Astrocyte (in vitro differentiated cells and primary cell): ENCODE data around the gene MYO1B. TPM values are rescaled to one million over a fixed set of nuclear protein-coding genes. Genes with fewer than 3 reads are reported as not detected.

Experiments
- DNase-seq: peaks from one replicate; pipeline ENCODE4 v3.0.0-alpha.2; 2010; ENCODE audit warnings: low read depth
- FAIRE-seq: peaks from 2 replicates; lab custom pipeline; 2011; peaks lifted over from hg19 to GRCh38; lab: Jason Lieb, UNC
- H2AFZ ChIP-seq: 2 replicates; pipeline ENCODE4 v1.6.0; 2012; ENCODE audit warnings: low read depth, low read length, inconsistent platforms
- H3K27ac ChIP-seq: 2 replicates; pipeline ENCODE4 v1.5.1; 2011; ENCODE audit warnings: low read depth, low read length, inconsistent platforms
- H3K27me3 ChIP-seq: 2 replicates; pipeline ENCODE4 v1.6.0; 2011; ENCODE audit warnings: low read length, inconsistent platforms; ENCODE audit not compliant: insufficient read depth
- H3K36me3 ChIP-seq: 2 replicates; pipeline ENCODE4 v1.5.1; 2011; ENCODE audit warnings: low read length, inconsistent platforms; ENCODE audit not compliant: insufficient read depth
- H3K4me1 ChIP-seq: 2 replicates; pipeline ENCODE4 v1.5.1; 2011; ENCODE audit warnings: low read length, inconsistent platforms; ENCODE audit not compliant: insufficient read depth
- H3K4me2 ChIP-seq: 2 replicates; pipeline ENCODE4 v1.6.0; 2012; ENCODE audit warnings: low read length, inconsistent platforms
- H3K4me3 ChIP-seq: 2 replicates; pipeline ENCODE4 v1.5.1; 2011; ENCODE audit warnings: low read depth, mild to moderate bottlenecking, low read length, inconsistent platforms; ENCODE audit not compliant: insufficient read depth
- H3K79me2 ChIP-seq: 2 replicates; pipeline ENCODE4 v1.6.0; 2012; ENCODE audit warnings: mild to moderate bottlenecking, low read length, inconsistent platforms; ENCODE audit not compliant: insufficient read depth
- H3K9ac ChIP-seq: 2 replicates; pipeline ENCODE4 v1.6.0; 2012; ENCODE audit warnings: mild to moderate bottlenecking, low read length, inconsistent platforms
- H3K9me3 ChIP-seq: 2 replicates; pipeline ENCODE4 v1.5.1; 2012; ENCODE audit warnings: low read depth, mild to moderate bottlenecking, low read length, inconsistent platforms; ENCODE audit not compliant: insufficient read depth
- H4K20me1 ChIP-seq: 2 replicates; pipeline ENCODE4 v1.6.0; 2012; ENCODE audit warnings: low read length, inconsistent platforms; ENCODE audit not compliant: insufficient read depth
- H3K27ac Mint-ChIP-seq: one replicate; pipeline ENCODE4 v1.8.0; 2021; ENCODE audit warnings: mild to moderate bottlenecking, mixed read lengths; ENCODE audit not compliant: unreplicated experiment
- H3K27me3 Mint-ChIP-seq: one replicate; pipeline ENCODE4 v1.8.0; 2021; ENCODE audit warnings: low read depth, mixed read lengths; ENCODE audit not compliant: unreplicated experiment
- H3K36me3 Mint-ChIP-seq: one replicate; pipeline ENCODE4 v1.8.0; 2021; ENCODE audit warnings: low read depth, mixed read lengths; ENCODE audit not compliant: unreplicated experiment
- H3K4me1 Mint-ChIP-seq: one replicate; pipeline ENCODE4 v1.8.0; 2021; ENCODE audit warnings: low read depth, mixed read lengths; ENCODE audit not compliant: unreplicated experiment
- H3K4me3 Mint-ChIP-seq: one replicate; pipeline ENCODE4 v1.8.0; 2021; ENCODE audit warnings: mild to moderate bottlenecking, moderate library complexity, mixed read lengths; ENCODE audit not compliant: unreplicated experiment
- H3K9me3 Mint-ChIP-seq: one replicate; pipeline ENCODE4 v1.8.0; 2021; ENCODE audit warnings: mild to moderate bottlenecking, mixed read lengths; ENCODE audit not compliant: unreplicated experiment
- CTCF ChIP-seq: IDR thresholded peaks from 2 replicates; pipeline ENCODE4 v1.5.1; 2011; ENCODE audit warnings: low read depth, mild to moderate bottlenecking, inconsistent platforms, low read length, moderate library complexity; ENCODE audit not compliant: insufficient read depth
- EZH2 ChIP-seq: IDR thresholded peaks from 2 replicates; pipeline ENCODE4 v1.6.1; 2012; ENCODE audit warnings: mild to moderate bottlenecking, low read length, inconsistent platforms; ENCODE audit not compliant: insufficient read depth
- total RNA-seq: library from RNA; stranded (reverse); gene quantifications from 2 replicates; pipeline ENCODE4 v1.2.1, GENCODE V29; 2021

MYO1B gene
- total RNA-seq, 1 donor from 2014 or later, result 95.7 TPM

GRCh38 chr2:191298306-191298705 lies 53.1 kb downstream of the MYO1B start:
- H3K4me3 Mint-ChIP-seq, result no peak overlapping the region
- no peak overlapping the region for H3K4me3 ChIP-seq
- H3K9ac ChIP-seq, result no peak overlapping the region
- H3K27ac ChIP-seq, result no peak overlapping the region
- FAIRE-seq (no peak), DNase-seq (peak; percentile 71)
- no peak overlapping the region for H3K27ac Mint-ChIP-seq
- no peak overlapping the region for H3K4me2 ChIP-seq
- no peaks in the 10 kb centered on the region for H3K4me1 ChIP-seq
- H4K20me1 ChIP-seq, result peaks cover 40% of the 10 kb centered on the region
- peaks cover 92% of the 10 kb centered on the region for H3K79me2 ChIP-seq
- H3K27me3 Mint-ChIP-seq, result no peaks in the 10 kb centered on the region
- no peaks in the 10 kb centered on the region for H3K27me3 ChIP-seq
- H3K36me3 ChIP-seq, result peaks cover 20% of the 10 kb centered on the region
- peaks cover 7% of the 10 kb centered on the region for H3K36me3 Mint-ChIP-seq
- H3K4me1 Mint-ChIP-seq, result peaks cover 21% of the 10 kb centered on the region
- TF ChIP-seq CTCF, result no peak
- TF ChIP-seq EZH2, result no peak
- no peaks in the 10 kb centered on the region for H3K9me3 ChIP-seq
- no peak overlapping the region for H2AFZ ChIP-seq
- no peaks in the 10 kb centered on the region for H3K9me3 Mint-ChIP-seq

GRCh38 chr2:191299010-191299409 lies 53.8 kb downstream of the MYO1B start:
- Mint-ChIP-seq H3K27ac (no peak overlapping the region), H3K4me3 (no peak overlapping the region), H3K4me1 (peaks cover 26% of the 10 kb centered on the region), H3K36me3 (peaks cover 7% of the 10 kb centered on the region), H3K27me3 (no peaks in the 10 kb centered on the region), H3K9me3 (no peaks in the 10 kb centered on the region)
- Histone ChIP-seq H3K9ac (no peak overlapping the region), H3K27ac (peak overlapping the region; percentile 47), H3K27me3 (no peaks in the 10 kb centered on the region), H4K20me1 (peaks cover 47% of the 10 kb centered on the region), H3K79me2 (peaks cover 92% of the 10 kb centered on the region), H3K4me3 (no peak overlapping the region), H3K36me3 (peaks cover 20% of the 10 kb centered on the region), H3K9me3 (no peaks in the 10 kb centered on the region), H3K4me1 (peaks cover 2% of the 10 kb centered on the region), H2AFZ (no peak overlapping the region), H3K4me2 (no peak overlapping the region)
- DNase-seq (no peak), FAIRE-seq (peak; percentile 17)
- TF ChIP-seq EZH2 (no peak), CTCF (peak; percentile 24)

GRCh38 chr2:191299866-191300265 lies 54.7 kb downstream of the MYO1B start:
- no peaks in the 10 kb centered on the region for H3K27me3 Mint-ChIP-seq
- peaks cover 7% of the 10 kb centered on the region for H3K36me3 Mint-ChIP-seq
- Histone ChIP-seq H2AFZ (no peak overlapping the region), H3K9ac (no peak overlapping the region), H3K4me2 (no peak overlapping the region), H3K27ac (no peak overlapping the region), H3K9me3 (no peaks in the 10 kb centered on the region), H3K4me3 (no peak overlapping the region), H3K79me2 (peaks cover 92% of the 10 kb centered on the region), H3K4me1 (peaks cover 3% of the 10 kb centered on the region), H3K27me3 (no peaks in the 10 kb centered on the region), H4K20me1 (peaks cover 52% of the 10 kb centered on the region), H3K36me3 (peaks cover 20% of the 10 kb centered on the region)
- H3K27ac Mint-ChIP-seq, result no peak overlapping the region
- TF ChIP-seq EZH2 (no peak), CTCF (no peak)
- H3K4me3 Mint-ChIP-seq, result no peak overlapping the region
- FAIRE-seq, result no peak
- H3K9me3 Mint-ChIP-seq, result no peaks in the 10 kb centered on the region
- H3K4me1 Mint-ChIP-seq, result peaks cover 26% of the 10 kb centered on the region
- DNase-seq, result no peak
